ENCODE data around the gene MGAT4A. TPM values are rescaled to one million over a fixed set of nuclear protein-coding genes. Genes with fewer than 3 reads are reported as not detected.

Gene MGAT4A
- total RNA-seq, 1 donor from 2014 or later: 35.8 TPM

DNA sequence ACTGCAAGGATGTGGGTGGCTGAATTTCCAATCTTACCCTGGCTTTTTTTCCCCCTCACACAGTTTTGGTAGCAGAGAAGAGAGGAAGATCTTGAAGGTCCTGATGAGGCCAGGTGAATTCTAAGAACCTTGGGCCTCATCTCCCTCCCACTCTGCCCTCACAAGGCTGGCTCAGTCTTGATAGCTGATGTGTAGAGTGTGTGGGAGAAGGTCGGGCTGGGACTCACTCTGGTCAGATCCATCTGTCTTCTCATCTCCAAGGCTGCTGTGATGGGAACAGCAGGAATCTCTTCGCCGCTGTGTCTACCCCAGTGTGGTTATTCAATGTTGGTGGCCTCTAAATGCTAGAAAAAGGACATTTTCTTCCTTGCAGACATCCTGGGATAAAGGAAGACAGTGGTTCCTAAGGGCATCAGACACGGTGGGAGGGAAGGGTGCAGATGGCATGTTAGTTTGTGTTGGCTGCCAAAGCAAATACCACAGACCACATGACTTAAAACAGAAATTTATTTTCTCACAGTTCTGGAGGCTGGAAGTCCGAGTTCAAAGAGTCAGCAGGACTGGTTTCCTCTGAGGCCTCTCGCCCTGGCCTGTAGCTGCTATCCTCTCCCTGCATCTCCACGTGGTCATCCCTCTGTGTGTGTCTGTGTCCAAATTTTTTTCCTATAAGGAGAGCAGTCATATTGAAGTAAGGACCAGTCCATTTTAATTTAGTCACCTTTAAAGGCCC, 37.6 kb upstream of the MGAT4A start:
- Mint-ChIP-seq H3K27me3 (ENCODE audit: unreplicated experiment) (peaks cover 3% of the 10 kb centered on the region), H3K27ac (ENCODE audit: unreplicated experiment) (peak overlapping the region; percentile 48), H3K36me3 (ENCODE audit: unreplicated experiment) (peaks cover 6% of the 10 kb centered on the region), H3K9me3 (ENCODE audit: unreplicated experiment) (peaks cover 8% of the 10 kb centered on the region), H3K4me3 (ENCODE audit: unreplicated experiment) (peak overlapping the region; percentile 41), H3K4me1 (ENCODE audit: low read depth, unreplicated experiment) (peaks cover 29% of the 10 kb centered on the region)
- TF ChIP-seq, protein P1, sequence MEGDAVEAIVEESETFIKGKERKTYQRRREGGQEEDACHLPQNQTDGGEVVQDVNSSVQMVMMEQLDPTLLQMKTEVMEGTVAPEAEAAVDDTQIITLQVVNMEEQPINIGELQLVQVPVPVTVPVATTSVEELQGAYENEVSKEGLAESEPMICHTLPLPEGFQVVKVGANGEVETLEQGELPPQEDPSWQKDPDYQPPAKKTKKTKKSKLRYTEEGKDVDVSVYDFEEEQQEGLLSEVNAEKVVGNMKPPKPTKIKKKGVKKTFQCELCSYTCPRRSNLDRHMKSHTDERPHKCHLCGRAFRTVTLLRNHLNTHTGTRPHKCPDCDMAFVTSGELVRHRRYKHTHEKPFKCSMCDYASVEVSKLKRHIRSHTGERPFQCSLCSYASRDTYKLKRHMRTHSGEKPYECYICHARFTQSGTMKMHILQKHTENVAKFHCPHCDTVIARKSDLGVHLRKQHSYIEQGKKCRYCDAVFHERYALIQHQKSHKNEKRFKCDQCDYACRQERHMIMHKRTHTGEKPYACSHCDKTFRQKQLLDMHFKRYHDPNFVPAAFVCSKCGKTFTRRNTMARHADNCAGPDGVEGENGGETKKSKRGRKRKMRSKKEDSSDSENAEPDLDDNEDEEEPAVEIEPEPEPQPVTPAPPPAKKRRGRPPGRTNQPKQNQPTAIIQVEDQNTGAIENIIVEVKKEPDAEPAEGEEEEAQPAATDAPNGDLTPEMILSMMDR (IDR thresholded peaks at IDR 0.05; ENCODE audit: partially characterized antibody, unreplicated experiment): no peak
- DNase-seq: no peak

DNA sequence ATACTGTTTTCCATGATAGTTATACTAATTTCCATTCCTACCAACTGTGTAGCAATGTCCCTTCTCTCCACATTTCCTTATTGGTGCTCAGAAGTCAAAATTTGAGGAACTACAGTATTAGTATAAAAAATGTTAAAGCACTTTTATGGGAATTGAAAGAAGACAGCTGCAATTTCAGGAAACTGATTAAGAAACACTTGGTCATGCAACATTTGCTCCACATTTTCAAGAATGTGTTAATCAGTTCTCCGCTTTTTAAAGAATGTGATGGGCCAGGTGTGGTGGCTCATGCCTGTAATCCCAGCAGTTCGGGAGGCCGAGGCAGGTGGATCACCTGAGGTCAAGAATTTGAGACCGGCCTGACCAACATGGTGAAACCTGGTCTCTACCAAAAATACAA, 33.6 kb upstream of the MGAT4A start:
- H3K9me3 Mint-ChIP-seq (ENCODE audit: unreplicated experiment): peaks cover 7% of the 10 kb centered on the region
- no peak overlapping the region for H3K4me3 Mint-ChIP-seq (ENCODE audit: unreplicated experiment)
- peaks cover 15% of the 10 kb centered on the region for H3K4me1 Mint-ChIP-seq (ENCODE audit: low read depth, unreplicated experiment)
- TF ChIP-seq, protein P1 (IDR thresholded peaks at IDR 0.05; ENCODE audit: partially characterized antibody, unreplicated experiment): no peak
- peaks cover 5% of the 10 kb centered on the region for H3K27me3 Mint-ChIP-seq (ENCODE audit: unreplicated experiment)
- no peak overlapping the region for H3K27ac Mint-ChIP-seq (ENCODE audit: unreplicated experiment)
- no peak for DNase-seq
- no peaks in the 10 kb centered on the region for H3K36me3 Mint-ChIP-seq (ENCODE audit: unreplicated experiment)

DNA sequence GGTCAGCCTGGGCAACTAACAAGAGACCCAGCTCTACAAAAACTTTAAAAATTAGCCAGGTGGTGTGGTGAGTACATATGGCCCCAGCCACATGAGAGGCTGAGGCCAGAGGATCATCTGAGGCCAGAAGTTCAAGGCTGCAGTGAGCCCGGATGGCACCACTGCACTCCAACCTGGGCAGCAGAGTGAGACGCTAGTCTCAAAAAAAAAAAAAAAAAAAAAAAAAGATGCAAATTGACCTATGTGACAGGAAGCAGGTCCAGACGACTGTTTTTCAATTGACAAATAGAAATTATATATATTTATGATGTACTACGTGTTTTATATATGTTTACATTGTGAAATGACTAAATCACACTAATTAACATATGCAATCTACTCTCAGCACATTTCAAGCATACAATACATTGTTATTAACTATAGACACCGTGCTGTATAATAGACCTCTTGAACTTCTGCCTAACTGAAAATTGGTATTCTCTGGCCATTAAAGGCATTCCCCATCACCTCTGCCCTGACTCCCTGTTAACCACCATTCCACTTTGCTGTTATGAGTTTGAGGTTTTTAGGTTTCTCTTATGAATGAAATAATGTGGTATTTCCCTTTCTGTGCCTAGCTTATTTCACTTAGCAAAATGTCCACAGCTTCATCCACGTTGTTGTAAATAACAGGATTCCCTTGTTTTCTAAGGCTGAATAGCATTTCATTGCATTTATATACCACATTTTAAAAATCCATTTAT, 32.4 kb upstream of the MGAT4A start:
- H3K27ac Mint-ChIP-seq (ENCODE audit: unreplicated experiment): no peak overlapping the region

DNA sequence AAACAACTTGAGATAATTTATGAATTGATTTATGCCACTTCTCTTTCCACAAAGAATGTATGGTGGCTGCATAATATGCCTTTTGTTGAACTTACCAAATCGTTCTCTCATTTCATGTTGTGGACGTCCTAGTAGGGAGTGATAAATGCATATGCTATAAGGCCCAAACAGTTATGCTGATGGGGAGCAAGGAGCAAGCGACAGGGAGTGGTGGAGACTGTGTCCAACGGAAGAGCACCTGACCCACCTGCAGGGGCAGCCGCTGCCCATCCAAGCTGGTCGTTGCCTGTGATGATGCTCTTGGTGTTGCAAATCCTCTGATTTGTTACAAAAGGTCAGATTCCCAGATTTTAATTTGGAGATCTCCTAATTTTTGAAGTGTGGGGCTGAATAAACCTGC, 31.0 kb upstream of the MGAT4A start:
- Mint-ChIP-seq H3K36me3 (ENCODE audit: unreplicated experiment) (no peaks in the 10 kb centered on the region), H3K27me3 (ENCODE audit: unreplicated experiment) (peaks cover 5% of the 10 kb centered on the region), H3K4me1 (ENCODE audit: low read depth, unreplicated experiment) (peaks cover 7% of the 10 kb centered on the region), H3K4me3 (ENCODE audit: unreplicated experiment) (no peak overlapping the region), H3K27ac (ENCODE audit: unreplicated experiment) (no peak overlapping the region), H3K9me3 (ENCODE audit: unreplicated experiment) (peaks cover 7% of the 10 kb centered on the region)
- TF ChIP-seq, protein P1 (IDR thresholded peaks at IDR 0.05; ENCODE audit: partially characterized antibody, unreplicated experiment): no peak
- DNase-seq: no peak

More for the DNA sequence above, 32.4 kb upstream of the MGAT4A start:
- Mint-ChIP-seq H3K4me1 (ENCODE audit: low read depth, unreplicated experiment) (peaks cover 7% of the 10 kb centered on the region), H3K36me3 (ENCODE audit: unreplicated experiment) (no peaks in the 10 kb centered on the region), H3K4me3 (ENCODE audit: unreplicated experiment) (no peak overlapping the region), H3K9me3 (ENCODE audit: unreplicated experiment) (peaks cover 7% of the 10 kb centered on the region), H3K27me3 (ENCODE audit: unreplicated experiment) (peaks cover 5% of the 10 kb centered on the region)
- no peak for DNase-seq
- TF ChIP-seq, protein P1 (IDR thresholded peaks at IDR 0.05; ENCODE audit: partially characterized antibody, unreplicated experiment): no peak

Measured in glutamatergic neuron (in vitro differentiated cells).